Left ventricle myocardium superior (tissue), 1 donor: ENCODE data around the gene MYL6B. TPM values are rescaled to one million over a fixed set of nuclear protein-coding genes. Genes with fewer than 3 reads are reported as not detected.
A peak's percentile ranks its signal among the peaks of the same experiment; 100 is the strongest.

Source experiments
- ATAC-seq: fragments of 200-7000 bp; cut with Tn5 transposase; one replicate; pipeline ENCODE4 v1.9.1; 2020; ENCODE audit warnings: mild to moderate bottlenecking, moderate library complexity
- DNase-seq: peaks from one replicate; pipeline ENCODE4 v3.0.0-alpha.2; 2020
- intact Hi-C: fragments of 100-400 bp; cut with micrococcal nuclease; formaldehyde crosslinking; loops from one replicate; pipeline ENCODE4 v1.11.0; 2022
- total RNA-seq: library from RNA; stranded (reverse); fragmentation: NEBNext Ultra II Directional; extraction: Animal tissue kit (Norgen Biotek cat#: 25700); gene quantifications from one replicate; pipeline ENCODE4 v1.2.1, GENCODE V29; 2021
- donor health status: DM: no; HTN: yes; CAD: no; lungs with severe emphysema.

The MYL6B gene
- total RNA-seq, 1 donor from 2014 or later: 41.4 TPM

DNA sequence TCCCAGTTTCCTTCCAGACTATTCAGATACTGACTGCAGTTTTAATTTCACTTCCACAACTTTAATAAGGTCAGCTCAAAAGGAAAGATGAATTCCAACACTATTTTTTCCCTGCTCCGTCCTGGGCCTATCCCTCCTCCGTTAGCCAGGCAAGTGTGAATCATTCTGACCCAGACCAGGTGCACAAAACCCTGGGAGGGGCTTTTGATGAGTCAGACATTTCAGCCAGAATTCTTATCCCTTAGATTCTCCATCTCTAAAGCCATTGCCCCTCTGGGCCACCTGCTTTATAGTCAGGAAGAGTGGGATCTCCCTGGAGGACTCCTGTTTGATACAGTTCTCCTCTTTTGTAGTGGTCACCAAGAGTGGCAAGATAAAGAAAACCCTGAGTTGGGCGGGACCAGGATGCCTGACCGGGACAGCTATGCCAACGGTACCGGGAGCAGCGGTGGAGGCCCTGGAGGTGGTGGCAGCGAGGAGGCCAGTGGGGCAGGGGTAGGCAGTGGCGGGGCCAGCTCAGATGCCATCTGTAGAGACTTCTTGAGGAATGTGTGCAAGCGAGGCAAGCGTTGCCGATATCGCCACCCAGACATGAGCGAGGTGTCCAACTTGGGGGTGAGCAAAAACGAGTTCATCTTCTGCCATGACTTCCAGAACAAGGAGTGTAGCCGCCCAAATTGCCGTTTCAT is 32.1 kb upstream of the MYL6B start:
- DNase-seq (no peak), ATAC-seq (no peak)
- intact Hi-C loops: loop anchor here (10.0 kb wide), 1 partner anchor 64 kb away; the partner anchor contains the start of gene SMARCC2

GRCh38 chr12:56121204-56121870 is 31.1 kb upstream of the MYL6B start:
- DNase-seq (no peak), ATAC-seq (no peak)
- intact Hi-C loops: loop anchor here (10.0 kb wide), 1 partner anchor 63 kb away; the partner anchor contains the start of gene SMARCC2

GRCh38 chr12:56122637-56123036 is 29.8 kb upstream of the MYL6B start:
- intact Hi-C loops: loop anchor here (10.0 kb wide), 1 partner anchor 62 kb away; the partner anchor contains the start of gene SMARCC2
- ATAC-seq (no peak), DNase-seq (no peak)

- intact Hi-C loops: loop anchor here (10.0 kb wide), 1 partner anchor 61 kb away; the partner anchor contains the start of gene SMARCC2
- no peak for DNase-seq
- no peak for ATAC-seq
Observed at GRCh38 chr12:56124133-56124532, 28.3 kb upstream of the MYL6B start.

DNA sequence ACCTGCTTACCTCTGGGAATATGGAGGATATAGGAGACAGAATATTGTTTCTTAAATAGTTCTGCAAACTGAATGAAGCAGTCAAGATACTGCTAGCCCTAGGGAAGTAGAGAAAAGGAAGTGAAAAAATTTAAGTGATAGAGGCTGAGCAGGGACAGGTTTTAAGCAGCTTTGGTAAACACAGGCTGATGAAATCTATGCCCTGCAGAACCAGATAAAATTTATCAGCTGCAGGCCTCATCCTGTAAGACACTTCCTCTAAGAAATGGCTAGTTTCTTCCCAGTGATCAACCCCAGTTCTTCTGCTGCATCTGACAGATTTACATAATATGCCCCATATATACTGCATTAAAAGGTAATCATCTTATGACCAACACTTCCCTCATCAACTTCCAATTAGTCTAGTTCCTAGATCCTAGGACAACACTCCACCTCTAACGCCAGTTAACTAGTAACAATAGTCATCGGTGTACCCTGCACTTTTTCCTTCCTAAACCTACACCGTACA is 25.6 kb upstream of the MYL6B start:
- DNase-seq: no peak
- ATAC-seq: no peak
- intact Hi-C loops: loop anchor here (10.0 kb wide), 1 partner anchor 58 kb away; the partner anchor contains the start of gene SMARCC2

DNA sequence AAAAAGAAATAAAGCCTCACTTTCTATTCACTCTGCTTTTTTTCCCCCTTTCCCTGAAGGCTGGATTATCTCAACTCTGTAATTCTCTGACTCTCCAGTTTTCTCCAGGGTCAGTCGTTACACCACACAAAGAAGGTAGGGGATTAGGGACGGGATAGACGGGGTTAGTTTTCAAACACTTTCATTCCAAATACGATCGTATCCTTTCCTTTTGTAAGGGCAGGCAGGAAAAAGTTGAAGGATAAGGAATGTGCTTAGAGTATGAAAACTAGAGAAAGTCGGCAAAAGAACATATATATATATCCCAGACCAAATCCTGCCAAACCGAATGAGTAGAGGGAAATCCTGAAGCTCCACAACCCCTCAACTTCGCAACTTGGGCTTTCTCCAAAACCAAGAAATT is 24.9 kb upstream of the MYL6B start:
- intact Hi-C loops: loop anchor here (10.0 kb wide), 1 partner anchor 57 kb away; the partner anchor contains the start of gene SMARCC2
- ATAC-seq: no peak

GRCh38 chr12:56127888-56128669 is 24.3 kb upstream of the MYL6B start, which contains the start of gene ESYT1:
ESYT1 (plus strand) TSS chr12:56128267; CDS start chr12:56128320, 53 bp downstream.
- ATAC-seq: peak; percentile 94
- DNase-seq: peak; percentile 97
- intact Hi-C loops: loop anchor here (10.0 kb wide), 1 partner anchor 57 kb away; the partner anchor contains the start of gene SMARCC2

More for the DNA sequence above, 24.9 kb upstream of the MYL6B start:
- DNase-seq: no peak

- intact Hi-C loops: loop anchor here (10.0 kb wide), 1 partner anchor 56 kb away; the partner anchor contains the start of gene SMARCC2
- ATAC-seq (peak; percentile 11), DNase-seq (peak; percentile 42)
Observed at GRCh38 chr12:56128670-56129205, 23.6 kb upstream of the MYL6B start.

DNA sequence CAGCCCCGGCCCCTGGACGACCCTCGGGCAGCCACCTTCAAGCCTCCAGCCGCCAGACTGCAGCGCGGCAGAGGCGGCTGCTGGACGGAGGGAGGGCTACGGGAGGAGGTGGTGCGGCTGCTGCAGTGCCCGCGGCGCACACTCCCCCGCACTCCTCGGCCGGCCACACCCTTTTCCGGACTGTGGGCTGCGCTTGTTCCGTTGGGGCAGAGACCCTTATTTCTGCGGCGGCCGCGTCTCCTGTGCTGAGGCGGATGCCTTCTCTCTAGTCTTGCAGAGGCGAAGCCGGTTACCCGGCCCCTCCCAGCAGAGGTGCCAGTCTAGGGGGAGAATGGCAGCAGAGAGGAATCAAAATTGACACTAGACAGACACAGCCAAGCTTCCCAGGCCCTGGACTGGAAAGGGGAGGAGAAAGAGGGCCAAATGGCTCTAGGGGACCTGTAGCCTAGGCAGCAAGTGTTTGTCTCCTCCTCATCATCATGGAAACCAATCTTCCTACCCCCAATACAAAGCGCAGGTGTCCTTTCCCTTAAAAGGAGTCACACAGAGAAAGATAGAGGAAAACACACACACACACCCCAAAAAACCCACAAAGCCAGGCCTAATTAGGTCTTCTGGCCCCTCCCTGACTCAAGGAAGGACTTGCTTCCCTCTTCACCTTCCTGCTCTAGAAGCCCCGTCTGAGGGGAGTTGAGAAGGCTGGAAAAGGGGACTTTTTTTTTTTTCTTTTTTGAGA is 23.0 kb upstream of the MYL6B start:
- peak; percentile 82 for DNase-seq
- peak; percentile 59 for ATAC-seq
- intact Hi-C loops: loop anchor here (10.0 kb wide), 1 partner anchor 55 kb away; the partner anchor contains the start of gene SMARCC2

GRCh38 chr12:56129942-56130495 is 22.4 kb upstream of the MYL6B start:
- no peak for DNase-seq
- ATAC-seq: no peak
- intact Hi-C loops: loop anchor here (10.0 kb wide), 1 partner anchor 55 kb away; the partner anchor contains the start of gene SMARCC2

DNA sequence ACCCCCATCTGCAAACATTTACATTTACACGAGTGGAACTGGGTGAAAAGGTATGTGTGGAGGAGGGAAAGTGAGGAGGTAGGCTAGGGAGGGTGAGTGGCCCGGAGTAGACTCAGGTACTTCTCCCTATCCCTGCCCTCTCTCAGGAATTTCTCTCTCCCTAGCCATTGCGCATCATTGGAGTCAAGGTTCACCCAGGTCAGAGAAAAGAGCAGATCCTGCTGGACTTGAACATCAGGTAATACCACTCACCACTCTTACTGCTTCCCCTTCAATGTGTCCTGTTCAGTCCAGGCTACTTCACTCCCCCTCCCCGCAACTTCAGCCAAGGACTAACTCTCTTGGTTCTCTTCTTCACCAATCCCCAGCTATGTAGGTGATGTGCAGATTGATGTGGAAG is 21.5 kb upstream of the MYL6B start:
- DNase-seq (no peak), ATAC-seq (no peak)
- intact Hi-C loops: no loop called here

- no peak for DNase-seq
- intact Hi-C loops: no loop called here
- ATAC-seq: no peak
Observed at GRCh38 chr12:56134897-56135296, 17.5 kb upstream of the MYL6B start.

GRCh38 chr12:56137853-56138571 is 14.4 kb upstream of the MYL6B start:
- no peak for DNase-seq
- ATAC-seq: no peak
- intact Hi-C loops: no loop called here

GRCh38 chr12:56141946-56142784 is 10.2 kb upstream of the MYL6B start:
- DNase-seq (no peak), ATAC-seq (no peak)
- intact Hi-C loops: no loop called here

- ATAC-seq (no peak), DNase-seq (no peak)
- intact Hi-C loops: no loop called here
Observed at GRCh38 chr12:56143217-56143616, 9.2 kb upstream of the MYL6B start.

DNA sequence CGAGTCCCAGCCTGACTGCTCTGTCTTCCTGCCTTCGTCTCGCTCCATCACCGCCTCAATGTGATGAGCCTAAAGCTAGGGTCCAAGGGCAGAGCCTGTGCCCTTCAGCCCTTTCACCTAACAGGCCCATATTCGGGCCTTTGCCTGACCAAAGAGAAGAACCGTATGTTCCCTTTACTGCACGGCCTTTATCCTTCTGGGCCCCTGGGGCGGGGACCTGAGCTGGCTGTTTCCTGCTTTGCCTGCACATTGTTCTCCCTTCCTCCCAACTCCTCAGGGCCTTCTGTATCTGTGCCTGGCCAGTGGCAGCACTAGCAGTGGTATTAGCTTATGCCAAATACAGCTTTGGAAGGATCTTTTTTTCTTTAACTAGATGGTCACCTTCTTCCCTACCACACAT is 8.5 kb upstream of the MYL6B start:
- intact Hi-C loops: no loop called here
- DNase-seq (peak; percentile 60), ATAC-seq (peak; percentile 66)
